DOHH2 (cell line): ENCODE measurements around the gene KIZ.

Source experiments
- CTCF ChIP-seq: fragments of 200-600 bp; sonication (generic); IDR thresholded peaks from one replicate; pipeline ENCODE4 v1.5.1; 2014; ENCODE audit warnings: antibody characterized with exemption, mild to moderate bottlenecking, low read depth, low read length; ENCODE audit not compliant: poor library complexity, severe bottlenecking
- EZH2phosphoT487 ChIP-seq: fragments of 200-600 bp; sonication (generic); IDR thresholded peaks from 2 replicates; pipeline ENCODE4 v1.6.1; 2017; ENCODE audit warnings: borderline replicate concordance, mild to moderate bottlenecking, antibody characterized with exemption, low read length, moderate library complexity, mixed read lengths

DNA sequence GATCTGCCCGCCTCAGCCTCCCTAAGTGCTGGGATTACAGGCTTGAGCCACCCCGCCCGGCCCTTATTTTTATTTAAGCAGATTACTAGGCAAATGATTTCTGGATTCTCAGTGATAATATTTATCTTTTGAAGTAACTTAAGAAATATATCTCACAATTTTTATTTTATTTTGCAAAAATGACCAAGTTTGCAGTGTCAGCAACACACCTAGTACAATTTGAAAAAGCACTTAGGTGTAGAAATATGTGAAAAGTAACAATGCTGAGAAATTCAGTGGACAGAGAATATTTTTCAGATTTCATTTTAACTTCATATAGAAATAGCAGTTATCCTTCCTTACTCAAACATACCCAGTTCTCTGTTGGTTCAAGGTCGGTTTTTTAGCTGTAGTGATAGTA lies 98.3 kb downstream of the KIZ start:
- TF ChIP-seq CTCF (no peak), EZH2phosphoT487 (no peak)
